K562 (cell line): ENCODE data around the gene BBLN. TPM values are rescaled to one million over a fixed set of nuclear protein-coding genes. Genes with fewer than 3 reads are reported as not detected.

Source experiments
- ATAC-seq: fragments of 200-7000 bp; cut with Tn5 transposase; 3 replicates; pipeline ENCODE4 v1.9.1; 2020; ENCODE audit warnings: moderate library complexity
- BruUV-seq: library from RNA; stranded (reverse); fragments of 400-500 nt; replicated peaks from 2 replicates; lab custom pipeline; 2021; lab: Mats Ljungman, UMichigan
- CTCF ChIA-PET: fragments of 300-600 bp; formaldehyde crosslinking; extraction: SDS; loops from one replicate; lab custom pipeline; 2021; ENCODE audit warnings: low intra/inter-chr PET ratio; lab: Yijun Ruan, JAX
- POLR2A ChIA-PET: fragments of 300-600, 350-650 bp; sonication (Branson Sonifier 250); formaldehyde crosslinking; extraction: SDS; loops from one replicate; lab custom pipeline; 2021; ENCODE audit warnings: antibody characterized with exemption, inconsistent platforms; lab: Yijun Ruan, JAX
- DNase-seq, 4 experiments: peaks; one replicate each; pipeline versions ENCODE4 v3.0.0 to v3.0.0-alpha.2; 2011 to 2018; ENCODE audit warnings: low spot score in 3 of 4, mixed read lengths in 3 of 4; ENCODE audit errors: extremely low read depth in 1 of 4
- FAIRE-seq: peaks from 2 replicates; lab custom pipeline; 2011; peaks lifted over from hg19 to GRCh38; lab: Jason Lieb, UNC
- H2AFZ ChIP-seq: 2 replicates; pipeline ENCODE4 v1.6.0; 2011; ENCODE audit warnings: low read depth, low read length, control low read depth, inconsistent platforms
- H3K27ac ChIP-seq: fragments of 200-600 bp; 3 replicates; pipeline ENCODE4 v1.8.0; 2011; ENCODE audit warnings: low read depth, mild to moderate bottlenecking, control low read depth, inconsistent platforms, low read length, moderate library complexity, mixed read lengths; ENCODE audit errors: extremely low read depth
- H3K27me3 ChIP-seq, 2 experiments: fragments of 300-600 bp in 1 of 2; 2 replicates in 1 of 2; 3 replicates in 1 of 2; pipeline versions ENCODE4 v1.6.0 to v1.8.0; 2011; ENCODE audit warnings: inconsistent platforms in 2 of 2, low read length in 2 of 2, mild to moderate bottlenecking in 1 of 2, mixed read lengths in 1 of 2, moderate library complexity in 1 of 2; ENCODE audit not compliant: control insufficient read depth in 2 of 2, insufficient read depth in 2 of 2
- H3K36me3 ChIP-seq: fragments of 300-600 bp; 3 replicates; pipeline ENCODE4 v1.8.0; 2011; ENCODE audit warnings: mild to moderate bottlenecking, low read length, inconsistent platforms; ENCODE audit not compliant: control insufficient read depth, insufficient read depth
- H3K4me1 ChIP-seq, 2 experiments: fragments of 200-600 bp in 1 of 2; replicated peaks in 1 of 2; 2 replicates in 1 of 2; 3 replicates in 1 of 2; pipeline versions ENCODE4 v1.5.1 to v1.8.0; 2011; ENCODE audit warnings: inconsistent platforms in 2 of 2, low read length in 2 of 2, mild to moderate bottlenecking in 1 of 2, mixed read lengths in 1 of 2, moderate library complexity in 1 of 2; ENCODE audit not compliant: control insufficient read depth in 2 of 2, insufficient read depth in 2 of 2
- H3K4me2 ChIP-seq: 2 replicates; pipeline ENCODE4 v1.6.1; 2011; ENCODE audit warnings: low read length, control low read depth, inconsistent platforms, mixed read lengths; ENCODE audit not compliant: insufficient read depth
- H3K4me3 ChIP-seq: fragments of 200-600 bp; sonication (generic), shearing (Covaris generic); 2 replicates; pipeline ENCODE4 v1.5.1; 2016; ENCODE audit warnings: control low read depth, inconsistent platforms
- H3K79me2 ChIP-seq: fragments of 200-600 bp; 3 replicates; pipeline ENCODE4 v1.8.0; 2011; ENCODE audit warnings: low read length, inconsistent platforms; ENCODE audit not compliant: control insufficient read depth, insufficient read depth
- H3K9ac ChIP-seq, 2 experiments: 2 replicates each; pipeline versions ENCODE4 v1.6.0 to v1.6.1; 2011; ENCODE audit warnings: low read depth in 2 of 2, low read length in 2 of 2, control low read depth in 1 of 2, inconsistent platforms in 1 of 2, mild to moderate bottlenecking in 1 of 2, mixed read lengths in 1 of 2; ENCODE audit not compliant: insufficient read depth in 1 of 2
- H3K9me1 ChIP-seq: one replicate; pipeline ENCODE4 v1.6.0; 2011; ENCODE audit warnings: inconsistent platforms, mild to moderate bottlenecking, low read length, moderate library complexity; ENCODE audit not compliant: control insufficient read depth, insufficient read depth
- H3K9me3 ChIP-seq: replicated peaks from 2 replicates; pipeline ENCODE4 v1.5.1; 2011; ENCODE audit warnings: low read depth, low read length, inconsistent platforms; ENCODE audit not compliant: control insufficient read depth, insufficient read depth
- H4K20me1 ChIP-seq: replicated peaks from 2 replicates; pipeline ENCODE4 v1.6.1; 2011; ENCODE audit warnings: low read length, inconsistent platforms, mixed read lengths; ENCODE audit not compliant: control insufficient read depth, insufficient read depth
- BCOR ChIP-seq: fragments of 450-650 bp; IDR thresholded peaks from 2 replicates; pipeline ENCODE4 v1.6.1; 2016
- BHLHE40 ChIP-seq: IDR thresholded peaks from 2 replicates; pipeline ENCODE4 v1.6.1; 2011; ENCODE audit warnings: low read length, improper control_type of control experiment
- CBX3 ChIP-seq, 2 experiments: IDR thresholded peaks; 1 replicate in 1 of 2; 2 replicates in 1 of 2; pipeline ENCODE4 v1.6.1; 2012; ENCODE audit warnings: inconsistent platforms in 2 of 2, low read length in 2 of 2, borderline replicate concordance in 1 of 2, control low read depth in 1 of 2
- DIDO1 ChIP-seq: fragments of 450-650 bp; IDR thresholded peaks from 2 replicates; pipeline ENCODE4 v1.6.1; 2016; ENCODE audit warnings: low read depth, missing biosample characterization, missing genetic modification characterization
- E2F6 ChIP-seq, 2 experiments: IDR thresholded peaks; 2 replicates each; pipeline ENCODE4 v1.6.1; 2011; ENCODE audit warnings: borderline replicate concordance in 1 of 2, control low read depth in 1 of 2, low read depth in 1 of 2, low read length in 1 of 2, mild to moderate bottlenecking in 1 of 2, mixed read lengths in 1 of 2, moderate library complexity in 1 of 2; ENCODE audit not compliant: insufficient read depth in 1 of 2, insufficient read length in 1 of 2, poor library complexity in 1 of 2, severe bottlenecking in 1 of 2; ENCODE audit errors: extremely low read depth in 1 of 2
- ELF4 ChIP-seq: fragments of 450-650 bp; formaldehyde crosslinking; IDR thresholded peaks from 2 replicates; pipeline ENCODE4 v1.4.0; 2022; ENCODE audit warnings: missing genetic modification characterization
- HIVEP1 ChIP-seq: fragments of 250-450 bp; sonication (Bioruptor Pico); IDR thresholded peaks from 2 replicates; pipeline ENCODE4 v1.4.0; 2020; ENCODE audit warnings: mild to moderate bottlenecking
- KDM5B ChIP-seq: fragments of 200-600 bp; sonication (generic); IDR thresholded peaks from 2 replicates; pipeline ENCODE4 v1.6.1; 2012; ENCODE audit warnings: low read depth, mild to moderate bottlenecking, moderate library complexity, low read length, control low read depth, inconsistent platforms; ENCODE audit not compliant: insufficient replicate concordance
- NCOA4 ChIP-seq: fragments of 450-650 bp; IDR thresholded peaks from 2 replicates; pipeline ENCODE4 v1.6.1; 2018; ENCODE audit warnings: mild to moderate bottlenecking; ENCODE audit not compliant: partially characterized antibody
- NELFE ChIP-seq: IDR thresholded peaks from 2 replicates; pipeline ENCODE4 v1.6.1; 2011; ENCODE audit warnings: mild to moderate bottlenecking; ENCODE audit not compliant: insufficient read depth, insufficient read length
- NFIX ChIP-seq: fragments of 250-450 bp; sonication (Bioruptor Pico); IDR thresholded peaks from 2 replicates; pipeline ENCODE4 v1.4.0; 2020; ENCODE audit warnings: low read depth, mild to moderate bottlenecking, moderate library complexity
- PPARD ChIP-seq: fragments of 250-450 bp; sonication (Bioruptor Pico); IDR thresholded peaks from 2 replicates; pipeline ENCODE4 v1.8.0; 2022; ENCODE audit warnings: inconsistent platforms, mild to moderate bottlenecking, moderate library complexity
- SMAD4 ChIP-seq: fragments of 250-450 bp; sonication (Bioruptor Pico); conservative IDR thresholded peaks from 2 replicates; pipeline ENCODE4 v1.8.0; 2021; ENCODE audit warnings: inconsistent platforms, mild to moderate bottlenecking, moderate library complexity
- SMARCA5 ChIP-seq: fragments of 450-650 bp; IDR thresholded peaks from 2 replicates; pipeline ENCODE4 v1.6.1; 2016
- STAT5A ChIP-seq: IDR thresholded peaks from 2 replicates; pipeline ENCODE4 v1.6.1; 2012; ENCODE audit warnings: low read length, inconsistent platforms, borderline replicate concordance
- ZBTB17 ChIP-seq: fragments of 450-650 bp; formaldehyde crosslinking; IDR thresholded peaks from 2 replicates; pipeline ENCODE4 v1.4.0; 2020; ENCODE audit warnings: mild to moderate bottlenecking
- ZKSCAN8 ChIP-seq: fragments of 200-800 bp; sonication (Bioruptor generic); IDR thresholded peaks from 2 replicates; pipeline ENCODE4 v1.6.1; 2016; ENCODE audit warnings: missing genetic modification characterization, missing compliant biosample characterization
- ZNF175 ChIP-seq: fragments of 200-800 bp; sonication (Bioruptor generic); IDR thresholded peaks from 2 replicates; pipeline ENCODE4 v1.6.1; 2016; ENCODE audit warnings: low read depth, mild to moderate bottlenecking, missing genetic modification characterization, missing compliant biosample characterization
- ZNF239 ChIP-seq: fragments of 250-450 bp; sonication (Bioruptor Pico); IDR thresholded peaks from 2 replicates; pipeline ENCODE4 v1.4.0; 2020; ENCODE audit warnings: mild to moderate bottlenecking
- WGBS: fragments of 100-300 bp; shearing (Covaris generic); methylation state at CpG from one replicate; pipeline ENCODE4 v1.1.6; 2016; ENCODE audit warnings: low coverage, mixed read lengths; ENCODE audit not compliant: insufficient coverage; ENCODE audit errors: missing lambda C conversion rate; 5-methylcytosine and 5-hydroxymethylcytosine counted together
- in situ Hi-C: fragments of 300-500 bp; cut with MboI; formaldehyde crosslinking; loops from 4 replicates; pipeline ENCODE4 v1.15.0; 2018; ENCODE audit warnings: inconsistent platforms, mixed read lengths
- intact Hi-C: fragments of 100-400 bp; cut with micrococcal nuclease; formaldehyde crosslinking; loops from 2 replicates; pipeline ENCODE4 v1.14.2; 2022
- polyA plus RNA-seq, 8 experiments: library from polyadenylated mRNA; depleted of rRNA in 4 of 8; stranded (reverse) in 5 of 8; unstranded in 3 of 8; fragments of >200 nt; fragmentation: Nextera tagmentation in 2 of 8; fragmentation: Illumina TruSeq in 1 of 8; extraction: Ambion mirVana in 2 of 8; extraction: Trizol in 1 of 8; gene quantifications; 2 replicates each; pipeline versions ENCODE4 v1.2.1 to v1.2.3, GENCODE V29; 2011 to 2014; ENCODE audit warnings: inconsistent platforms in 1 of 8, missing spikeins in 1 of 8
- total RNA-seq, 7 experiments: library from RNA; depleted of rRNA in 6 of 7; stranded (reverse); fragments of >200 nt in 6 of 7; fragmentation: Illumina TruSeq in 2 of 7; extraction: Trizol in 2 of 7; gene quantifications; 2 replicates each; pipeline versions ENCODE4 v1.2.1 to v1.2.3, GENCODE V29; 2011 to 2021; ENCODE audit warnings: low replicate concordance in 1 of 7
- TF ChIP-seq, protein P1 (sequence below): fragments of 450-650 bp; formaldehyde crosslinking; IDR thresholded peaks from 2 replicates; pipeline ENCODE4 v1.4.0; 2022; ENCODE audit warnings: missing genetic modification characterization

The BBLN gene
- total and polyA plus RNA-seq, 9 of the 15 experiments (the other 6 are each of a cell fraction or from before 2014, with no cell fraction given): 4.2 to 331 (median 87.1) TPM

GRCh38 chr9:128159522-128159783 lies 612 bp upstream of the BBLN start:
- Histone ChIP-seq H3K9ac (peak overlapping the region; percentile 79 to 93), H3K4me3 (peak overlapping the region; percentile 72), H2AFZ (peak overlapping the region; percentile 95), H4K20me1 (peaks cover 18% of the 10 kb centered on the region; the same call in 1 of the 2 replicates), H3K36me3 (peaks cover 28% of the 10 kb centered on the region), H3K4me2 (peak overlapping the region; percentile 91), H3K4me1 (peaks cover 10 to 42% of the 10 kb centered on the region in 2 experiments), H3K9me1 (no peaks in the 10 kb centered on the region), H3K27ac (peak overlapping the region; percentile 90), H3K9me3 (no peaks in the 10 kb centered on the region), H3K79me2 (peaks cover 27% of the 10 kb centered on the region), H3K27me3 (no peaks in the 10 kb centered on the region)
- intact Hi-C loops (no loop called here), in situ Hi-C loops (loop anchor here (5.0 kb wide), 1 partner anchor 1523 kb away; no protein-coding TSS in a partner anchor)
- ChIA-PET CTCF (no interaction called here), POLR2A (interaction anchor here (0.6 to 11.0 kb wide), 24 partner anchors 8 to 1497 kb away, joined by 3 to 155 read pairs (median 3); partner anchors contain the start of gene CIZ1)
- BruUV-seq: TSS peak; percentile 98
- peak; percentile 52 for ATAC-seq
- WGBS: 2% methylated on average over 11 of the region's 11 CpGs
- peak; percentile 69 to 85 (median 74) for DNase-seq
- FAIRE-seq: no peak
- no peak for TF ChIP-seq NELFE
- TF ChIP-seq STAT5A: 0 out of 2 replicates have a peak, but pooled peaks have one; percentile 18
- TF ChIP-seq, protein P1, sequence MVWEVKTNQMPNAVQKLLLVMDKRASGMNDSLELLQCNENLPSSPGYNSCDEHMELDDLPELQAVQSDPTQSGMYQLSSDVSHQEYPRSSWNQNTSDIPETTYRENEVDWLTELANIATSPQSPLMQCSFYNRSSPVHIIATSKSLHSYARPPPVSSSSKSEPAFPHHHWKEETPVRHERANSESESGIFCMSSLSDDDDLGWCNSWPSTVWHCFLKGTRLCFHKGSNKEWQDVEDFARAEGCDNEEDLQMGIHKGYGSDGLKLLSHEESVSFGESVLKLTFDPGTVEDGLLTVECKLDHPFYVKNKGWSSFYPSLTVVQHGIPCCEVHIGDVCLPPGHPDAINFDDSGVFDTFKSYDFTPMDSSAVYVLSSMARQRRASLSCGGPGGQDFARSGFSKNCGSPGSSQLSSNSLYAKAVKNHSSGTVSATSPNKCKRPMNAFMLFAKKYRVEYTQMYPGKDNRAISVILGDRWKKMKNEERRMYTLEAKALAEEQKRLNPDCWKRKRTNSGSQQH: 0 out of 2 replicates have a peak, but pooled peaks have one; percentile 10
- no peak for TF ChIP-seq ZKSCAN8 (CRISPR knock-in tag)
- peak; percentile 52 for TF ChIP-seq KDM5B
- TF ChIP-seq DIDO1: 0 out of 2 replicates have a peak, but pooled peaks have one; percentile 72
- peak; percentile 51 for TF ChIP-seq ZNF239 (CRISPR knock-in tag)
- TF ChIP-seq BCOR: 0 out of 2 replicates have a peak, but pooled peaks have one; percentile 16
- TF ChIP-seq PPARD (CRISPR knock-in tag): no peak
- peak; percentile 77 for TF ChIP-seq BHLHE40
- TF ChIP-seq HIVEP1 (CRISPR knock-in tag): peak; percentile 3
- peak; percentile 79 to 87 for TF ChIP-seq E2F6 (IDR thresholded peaks at IDR 0.05; ENCODE audit: borderline replicate concordance in 1 of 2, extremely low read depth in 1 of 2, insufficient read depth in 1 of 2, insufficient read length in 1 of 2, low read depth in 1 of 2, low read length in 1 of 2, poor library complexity in 1 of 2, severe bottlenecking in 1 of 2)
- 0 out of 2 replicates have a peak, but pooled peaks have one; percentile 8 for TF ChIP-seq ELF4 (CRISPR knock-in tag)
- TF ChIP-seq NCOA4: no peak
- peak; percentile 90; the same call in 1 of the 2 replicates for TF ChIP-seq SMAD4 (CRISPR knock-in tag)
- no peak for TF ChIP-seq NFIX (CRISPR knock-in tag)
- TF ChIP-seq ZBTB17 (CRISPR knock-in tag): peak; percentile 83
- peak in 1 of 2 experiments; percentile 91; a peak in 2 of 3 replicates for TF ChIP-seq CBX3 (IDR thresholded peaks at IDR 0.05; ENCODE audit: borderline replicate concordance in 1 of 2, low read length in 2 of 2)
- TF ChIP-seq ZNF175 (CRISPR knock-in tag): no peak
- 0 out of 2 replicates have a peak, but pooled peaks have one; percentile 35 for TF ChIP-seq SMARCA5
